Colonic mucosa (tissue), 4 donors: ENCODE results near the gene AARSD1. TPM values are rescaled to one million over a fixed set of nuclear protein-coding genes. Genes with fewer than 3 reads are reported as not detected.

Source experiments
- DNase-seq: peaks from one replicate; pipeline ENCODE4 v3.0.0-alpha.2; 2020
- H3K27ac ChIP-seq: fragments of 200-600 bp; one replicate; pipeline ENCODE4 v1.8.0; 2021
- H3K27me3 ChIP-seq: fragments of 200-600 bp; one replicate; pipeline ENCODE4 v1.8.0; 2021
- H3K36me3 ChIP-seq: fragments of 200-600 bp; one replicate; pipeline ENCODE4 v1.8.0; 2021
- H3K4me1 ChIP-seq: fragments of 200-600 bp; one replicate; pipeline ENCODE4 v1.8.0; 2021; ENCODE audit warnings: mild to moderate bottlenecking
- H3K4me3 ChIP-seq: fragments of 200-600 bp; one replicate; pipeline ENCODE4 v1.8.0; 2021
- H3K9ac ChIP-seq, 2 donors: one replicate each; pipeline ENCODE4 v1.7.0; 2013; ENCODE audit warnings: control low read depth in 2 of 2, low read depth in 2 of 2, low read length in 2 of 2
- H3K9me3 ChIP-seq: fragments of 200-600 bp; one replicate; pipeline ENCODE4 v1.8.0; 2021
- CTCF ChIP-seq: fragments of 200-600 bp; IDR thresholded peaks from one replicate; pipeline ENCODE4 v1.8.0; 2022; ENCODE audit warnings: antibody characterized with exemption, mild to moderate bottlenecking
- intact Hi-C: fragments of 100-400 bp; cut with DNase I; formaldehyde crosslinking; loops from one replicate; pipeline ENCODE4 v1.14.1; 2022
- total RNA-seq, 2 donors: library from RNA; stranded (reverse); fragmentation: NEBNext Ultra II Directional in 1 of 2; extraction: Animal tissue kit (Norgen Biotek cat#: 25700) in 1 of 2; gene quantifications; one replicate each; pipeline ENCODE4 v1.2.1, GENCODE V29; 2021
- donor health status: healthy.
- donor health status: DM: no; HTN: no; CAD: no.
- donor health status: DM: no; HTN: no; CAD: no.

Gene AARSD1
- total RNA-seq, 2 donors from 2014 or later, result 19.8 to 34.3 TPM

GRCh38 chr17:42901535-42902229 is 62.6 kb downstream of the AARSD1 start:
- DNase-seq, result no peak
- peaks cover 7% of the 10 kb centered on the region for H3K27me3 ChIP-seq
- intact Hi-C loops, result no loop called here

More at GRCh38 chr17:42901535-42902229, 62.6 kb downstream of the AARSD1 start:
- Histone ChIP-seq H3K36me3 (no peaks in the 10 kb centered on the region), H3K4me1 (no peaks in the 10 kb centered on the region), H3K9me3 (no peaks in the 10 kb centered on the region), H3K9ac (no peak overlapping the region), H3K4me3 (no peak overlapping the region), H3K27ac (no peak overlapping the region)
- TF ChIP-seq CTCF, result no peak

Other genes starting within 250 kb of the AARSD1 start
- gene EZH1, start 219.4 kb downstream of the AARSD1 start, total RNA-seq, result 10 to 100 TPM; 15.9 to 20.3 TPM
- 1 to 10 TPM; 3.5 to 8.4 TPM for gene RAMP2, start 203.2 kb downstream of the AARSD1 start, total RNA-seq
- gene VPS25, start 191.0 kb downstream of the AARSD1 start, total RNA-seq, result 100 to 1,000 TPM in 1 of 2 donors, 10 to 100 TPM in 1; 86.9 to 105 TPM
- 10 to 100 TPM; 32.6 to 54.6 TPM for gene WNK4, start 183.8 kb downstream of the AARSD1 start, total RNA-seq
- 100 to 1,000 TPM; 167 to 219 TPM for gene COA3, start 165.8 kb downstream of the AARSD1 start, total RNA-seq
- gene CNTD1, start 165.6 kb downstream of the AARSD1 start, total RNA-seq, result under 1 TPM in 1 of 2 donors, not detected in 1; 0.61 TPM
- 100 to 1,000 TPM; 118 to 145 TPM for gene BECN1, start 140.2 kb downstream of the AARSD1 start, total RNA-seq
- 100 to 1,000 TPM in 1 of 2 donors, 10 to 100 TPM in 1; 86.4 to 163 TPM for gene PSME3, start 131.1 kb downstream of the AARSD1 start, total RNA-seq
- gene AOC2, start 119.9 kb downstream of the AARSD1 start, total RNA-seq, result 1 to 10 TPM in 1 of 2 donors, under 1 TPM in 1; 0.32 to 1.1 TPM
- gene AOC3, start 113.3 kb downstream of the AARSD1 start, total RNA-seq, result 10 to 100 TPM in 1 of 2 donors, 1 to 10 TPM in 1; 5.3 to 28.3 TPM
- under 1 TPM in 1 of 2 donors, not detected in 1; 0.40 TPM for gene G6PC1, start 63.7 kb downstream of the AARSD1 start, total RNA-seq
- 1 to 10 TPM; 1.5 to 2.4 TPM for gene PTGES3L, start 15.6 kb upstream of the AARSD1 start, total RNA-seq
- 10 to 100 TPM; 18.7 to 22.3 TPM for gene RUNDC1, start 16.1 kb upstream of the AARSD1 start, total RNA-seq
- 100 to 1,000 TPM; 707 to 851 TPM for gene RPL27, start 34.0 kb upstream of the AARSD1 start, total RNA-seq
- 10 to 100 TPM; 25.9 to 27.9 TPM for gene IFI35, start 42.3 kb upstream of the AARSD1 start, total RNA-seq
- gene VAT1, start 57.9 kb upstream of the AARSD1 start, total RNA-seq, result 10 to 100 TPM; 33.2 to 61.5 TPM
- under 1 TPM; 0.30 to 0.56 TPM for gene RND2, start 60.8 kb upstream of the AARSD1 start, total RNA-seq
- 10 to 100 TPM in 1 of 2 donors, 1 to 10 TPM in 1; 9.5 to 44.1 TPM for gene BRCA1, start 160.9 kb upstream of the AARSD1 start, total RNA-seq
- 100 to 1,000 TPM in 1 of 2 donors, 10 to 100 TPM in 1; 92.8 to 159 TPM for gene NBR1, start 206.8 kb upstream of the AARSD1 start, total RNA-seq
- 10 to 100 TPM in 1 of 2 donors, 1 to 10 TPM in 1; 4.8 to 10.2 TPM for gene TMEM106A, start 247.4 kb upstream of the AARSD1 start, total RNA-seq